OCI-LY1 (cell line): ENCODE data around the gene VENTX.

Experiments
- H2AFZ ChIP-seq: fragments of 200-600 bp; sonication (generic), shearing (Covaris generic); 2 replicates; pipeline ENCODE4 v1.6.0; 2014; ENCODE audit warnings: antibody characterized with exemption, mild to moderate bottlenecking, low read length
- H3F3A ChIP-seq: fragments of 200-600 bp; sonication (generic), shearing (Covaris generic); 2 replicates; pipeline ENCODE4 v1.6.0; 2014; ENCODE audit warnings: mild to moderate bottlenecking, antibody characterized with exemption, low read length, moderate library complexity; ENCODE audit not compliant: insufficient read depth
- H3K27ac ChIP-seq: fragments of 200-600 bp; sonication (generic); 2 replicates; pipeline ENCODE4 v1.5.1; 2014; ENCODE audit warnings: low read length, mixed run types, mild to moderate bottlenecking, low read depth; ENCODE audit not compliant: poor library complexity, severe bottlenecking
- H3K27me3 ChIP-seq: fragments of 200-600 bp; sonication (generic); 2 replicates; pipeline ENCODE4 v1.6.0; 2014; ENCODE audit warnings: antibody characterized with exemption, mild to moderate bottlenecking, low read length, moderate library complexity; ENCODE audit not compliant: insufficient read depth
- H3K36me3 ChIP-seq: fragments of 200-600 bp; sonication (generic); 2 replicates; pipeline ENCODE4 v1.6.1; 2014; ENCODE audit warnings: mild to moderate bottlenecking, antibody characterized with exemption, low read length, moderate library complexity, mixed read lengths; ENCODE audit not compliant: insufficient read depth
- H3K4me1 ChIP-seq: fragments of 200-600 bp; sonication (generic); 2 replicates; pipeline ENCODE4 v1.5.1; 2014; ENCODE audit warnings: mild to moderate bottlenecking, low read length, moderate library complexity; ENCODE audit not compliant: insufficient read depth, severe bottlenecking
- H3K4me2 ChIP-seq: fragments of 200-600 bp; sonication (generic), shearing (Covaris generic); 2 replicates; pipeline ENCODE4 v1.6.1; 2014; ENCODE audit warnings: low read length
- H3K4me3 ChIP-seq: fragments of 200-600 bp; sonication (generic); 2 replicates; pipeline ENCODE4 v1.5.1; 2014; ENCODE audit warnings: low read length, low read depth, mild to moderate bottlenecking, mixed read lengths; ENCODE audit not compliant: poor library complexity, severe bottlenecking
- H3K79me2 ChIP-seq: fragments of 200-600 bp; shearing (Covaris generic); 2 replicates; pipeline ENCODE4 v1.6.1; 2016; ENCODE audit warnings: mixed run types, low read length, mixed read lengths; ENCODE audit not compliant: insufficient read depth
- H3K9ac ChIP-seq: fragments of 200-600 bp; sonication (generic), shearing (Covaris generic); 2 replicates; pipeline ENCODE4 v1.6.1; 2014; ENCODE audit warnings: mild to moderate bottlenecking, low read length, mixed read lengths
- H3K9me2 ChIP-seq: fragments of 200-600 bp; sonication (generic), shearing (Covaris generic); 2 replicates; pipeline ENCODE4 v1.6.1; 2014; ENCODE audit warnings: low read depth, mild to moderate bottlenecking, low read length, mixed read lengths
- H3K9me3 ChIP-seq: fragments of 200-600 bp; shearing (Covaris generic); 2 replicates; pipeline ENCODE4 v1.6.1; 2014; ENCODE audit warnings: low read length, mixed read lengths
- H4K20me1 ChIP-seq: fragments of 200-600 bp; sonication (generic), shearing (Covaris generic); 2 replicates; pipeline ENCODE4 v1.6.0; 2016; ENCODE audit warnings: mild to moderate bottlenecking, low read length; ENCODE audit not compliant: insufficient read depth
- CTCF ChIP-seq: fragments of 200-600 bp; sonication (generic), shearing (Covaris generic); IDR thresholded peaks from 2 replicates; pipeline ENCODE4 v1.5.1; 2017; ENCODE audit warnings: mild to moderate bottlenecking, antibody characterized with exemption, low read length, moderate library complexity, mixed read lengths
- EZH2 ChIP-seq: fragments of 200-600 bp; sonication (generic), shearing (Covaris generic); IDR thresholded peaks from 2 replicates; pipeline ENCODE4 v1.8.0; 2017; ENCODE audit warnings: borderline replicate concordance, mixed run types, mild to moderate bottlenecking, antibody characterized with exemption, low read length, moderate library complexity, mixed read lengths

VENTX gene

GRCh38 chr10:133209641-133210040, 28.0 kb upstream of the VENTX start:
- no peak overlapping the region for H3K9ac ChIP-seq
- H4K20me1 ChIP-seq = no peaks in the 10 kb centered on the region
- no peaks in the 10 kb centered on the region for H3K79me2 ChIP-seq
- H3K9me2 ChIP-seq = no peaks in the 10 kb centered on the region
- TF ChIP-seq EZH2 (no peak), CTCF (no peak)
- H3K27ac ChIP-seq = no peak overlapping the region
- no peaks in the 10 kb centered on the region for H3K4me1 ChIP-seq
- H3K36me3 ChIP-seq = no peaks in the 10 kb centered on the region
- H3K4me2 ChIP-seq = no peak overlapping the region
- no peak overlapping the region for H2AFZ ChIP-seq
- no peaks in the 10 kb centered on the region for H3K27me3 ChIP-seq
- no peaks in the 10 kb centered on the region for H3K9me3 ChIP-seq
- H3F3A ChIP-seq = no peaks in the 10 kb centered on the region
- H3K4me3 ChIP-seq = no peak overlapping the region

GRCh38 chr10:133210398-133211140, 27.1 kb upstream of the VENTX start:
- Histone ChIP-seq H4K20me1 (no peaks in the 10 kb centered on the region), H3K4me3 (no peak overlapping the region), H3K36me3 (no peaks in the 10 kb centered on the region), H3F3A (no peaks in the 10 kb centered on the region), H3K27ac (no peak overlapping the region), H3K27me3 (no peaks in the 10 kb centered on the region), H2AFZ (no peak overlapping the region), H3K4me2 (no peak overlapping the region), H3K9me2 (no peaks in the 10 kb centered on the region), H3K9ac (no peak overlapping the region), H3K79me2 (no peaks in the 10 kb centered on the region), H3K9me3 (no peaks in the 10 kb centered on the region), H3K4me1 (no peaks in the 10 kb centered on the region)
- TF ChIP-seq EZH2 (no peak), CTCF (no peak)

- H3K4me1 ChIP-seq = no peaks in the 10 kb centered on the region
- H3K27ac ChIP-seq = no peak overlapping the region
- H4K20me1 ChIP-seq = no peaks in the 10 kb centered on the region
- no peaks in the 10 kb centered on the region for H3K9me2 ChIP-seq
- H3K9me3 ChIP-seq = no peaks in the 10 kb centered on the region
- H3K4me2 ChIP-seq = no peak overlapping the region
- TF ChIP-seq CTCF (no peak), EZH2 (no peak)
- H3K27me3 ChIP-seq = no peaks in the 10 kb centered on the region
- no peaks in the 10 kb centered on the region for H3F3A ChIP-seq
- no peaks in the 10 kb centered on the region for H3K79me2 ChIP-seq
- no peak overlapping the region for H2AFZ ChIP-seq
- H3K36me3 ChIP-seq = no peaks in the 10 kb centered on the region
- H3K9ac ChIP-seq = no peak overlapping the region
- no peak overlapping the region for H3K4me3 ChIP-seq
Observed at GRCh38 chr10:133211141-133211830, 26.4 kb upstream of the VENTX start.
